K562 (cell line): ENCODE data around the gene FMNL1. TPM values are rescaled to one million over a fixed set of nuclear protein-coding genes. Genes with fewer than 3 reads are reported as not detected.
A peak's percentile ranks its signal among the peaks of the same experiment; 100 is the strongest.

ENCODE experiments used
- ATF4 ChIP-seq: fragments of 450-650 bp; formaldehyde crosslinking; IDR thresholded peaks from 2 replicates; pipeline ENCODE4 v1.4.0; 2022; ENCODE audit warnings: mild to moderate bottlenecking, moderate library complexity
- CHD1 ChIP-seq: fragments of 200-600 bp; sonication (generic); IDR thresholded peaks from one replicate; pipeline ENCODE4 v1.6.1; 2012; ENCODE audit warnings: mild to moderate bottlenecking, moderate library complexity, low read length, inconsistent platforms
- E2F3 ChIP-seq: fragments of 250-450 bp; sonication (Bioruptor Pico); IDR thresholded peaks from 2 replicates; pipeline ENCODE4 v1.4.0; 2020; ENCODE audit warnings: mild to moderate bottlenecking
- ETV5 ChIP-seq: sonication (generic); formaldehyde crosslinking; IDR thresholded peaks from 2 replicates; pipeline ENCODE4 v1.4.0; 2020; ENCODE audit warnings: low read depth, mild to moderate bottlenecking, missing genetic modification reagents
- GTF2B ChIP-seq: IDR thresholded peaks from 2 replicates; pipeline ENCODE4 v1.6.1; 2011; ENCODE audit not compliant: insufficient read length; ENCODE audit errors: extremely low read depth
- HNRNPH1 ChIP-seq: fragments of 200-400 bp; formaldehyde crosslinking; optimal IDR thresholded peaks from 2 replicates; pipeline ENCODE3; 2017; ENCODE audit warnings: low read depth, mild to moderate bottlenecking, low read length, moderate library complexity
- SIN3B ChIP-seq: fragments of 450-650 bp; IDR thresholded peaks from 2 replicates; pipeline ENCODE4 v1.6.1; 2017; ENCODE audit warnings: low read depth, mild to moderate bottlenecking, moderate library complexity
- SRSF9 ChIP-seq: fragments of 200-400 bp; formaldehyde crosslinking; IDR thresholded peaks from 2 replicates; pipeline ENCODE4 v1.6.1; 2017; ENCODE audit warnings: low read depth, low read length, borderline replicate concordance
- ZNF354B ChIP-seq: fragments of 250-450 bp; sonication (Bioruptor Pico); IDR thresholded peaks from 2 replicates; pipeline ENCODE4 v1.4.0; 2020
- ZNF707 ChIP-seq: fragments of 250-450 bp; sonication (Bioruptor Pico); conservative IDR thresholded peaks from 2 replicates; pipeline ENCODE4 v1.8.0; 2022; ENCODE audit warnings: inconsistent platforms, mild to moderate bottlenecking, moderate library complexity
- polyA plus RNA-seq, 8 experiments: library from polyadenylated mRNA; depleted of rRNA in 4 of 8; stranded (reverse) in 5 of 8; unstranded in 3 of 8; fragments of >200 nt; fragmentation: Nextera tagmentation in 2 of 8; fragmentation: Illumina TruSeq in 1 of 8; extraction: Ambion mirVana in 2 of 8; extraction: Trizol in 1 of 8; gene quantifications; 2 replicates each; pipeline versions ENCODE4 v1.2.1 to v1.2.3, GENCODE V29; 2011 to 2014; ENCODE audit warnings: inconsistent platforms in 1 of 8, missing spikeins in 1 of 8
- total RNA-seq, 7 experiments: library from RNA; depleted of rRNA in 6 of 7; stranded (reverse); fragments of >200 nt in 6 of 7; fragmentation: Illumina TruSeq in 2 of 7; extraction: Trizol in 2 of 7; gene quantifications; 2 replicates each; pipeline versions ENCODE4 v1.2.1 to v1.2.3, GENCODE V29; 2011 to 2021; ENCODE audit warnings: low replicate concordance in 1 of 7
- TF ChIP-seq, protein P1 (sequence below): fragments of 450-650 bp; IDR thresholded peaks from 2 replicates; pipeline ENCODE4 v1.6.1; 2016; ENCODE audit warnings: borderline replicate concordance
- TF ChIP-seq, protein P2 (sequence below), 2 experiments: fragments of 450-650 bp in 1 of 2; sonication (generic) in 1 of 2; formaldehyde crosslinking in 1 of 2; IDR thresholded peaks; 2 replicates each; pipeline versions ENCODE4 v1.7.1 to v1.9.0; 2016 to 2022; ENCODE audit warnings: inconsistent platforms in 1 of 2, mild to moderate bottlenecking in 1 of 2, missing genetic modification reagents in 1 of 2

FMNL1 gene
- total and polyA plus RNA-seq, 9 of the 15 experiments (the other 6 are each of a cell fraction or from before 2014, with no cell fraction given) = 0.70 to 36.6 (median 7.7) TPM

DNA sequence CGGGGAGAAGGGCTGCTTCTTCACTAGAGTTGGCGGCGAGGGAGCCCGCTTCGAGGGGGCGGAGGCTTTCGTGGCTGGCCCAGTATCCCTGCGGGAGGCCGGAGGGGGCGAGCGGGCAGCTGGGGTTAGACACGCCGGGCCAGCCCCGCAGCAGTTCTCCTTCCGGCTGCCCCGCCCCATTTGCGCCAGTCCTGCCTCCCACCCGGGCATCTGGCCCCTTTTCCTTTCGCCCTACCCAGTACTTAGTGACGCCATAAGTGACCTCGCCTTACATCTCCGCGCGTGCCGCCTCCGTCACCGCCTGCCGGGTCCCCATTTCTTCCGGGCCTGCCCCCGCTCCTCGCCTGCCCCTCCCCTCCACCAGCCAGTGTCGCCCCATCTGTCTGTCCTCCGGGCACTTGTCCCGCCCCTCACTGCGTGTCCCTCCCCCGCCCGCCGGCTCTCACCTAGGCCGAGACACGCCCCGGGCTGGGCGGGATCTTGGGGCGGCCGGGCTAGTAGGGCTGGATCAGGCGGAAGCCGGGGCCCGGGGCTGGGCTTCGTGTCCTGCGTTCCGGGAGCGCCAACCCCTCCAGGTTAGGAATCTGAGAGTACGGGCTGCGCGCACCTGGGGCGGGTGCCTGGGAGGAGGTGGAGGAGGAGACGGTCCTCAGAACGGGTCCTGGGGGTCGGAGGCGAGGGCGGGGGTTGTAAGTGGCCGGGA lies 25.9 kb downstream of the FMNL1 start (continued):
- TF ChIP-seq, protein P1, sequence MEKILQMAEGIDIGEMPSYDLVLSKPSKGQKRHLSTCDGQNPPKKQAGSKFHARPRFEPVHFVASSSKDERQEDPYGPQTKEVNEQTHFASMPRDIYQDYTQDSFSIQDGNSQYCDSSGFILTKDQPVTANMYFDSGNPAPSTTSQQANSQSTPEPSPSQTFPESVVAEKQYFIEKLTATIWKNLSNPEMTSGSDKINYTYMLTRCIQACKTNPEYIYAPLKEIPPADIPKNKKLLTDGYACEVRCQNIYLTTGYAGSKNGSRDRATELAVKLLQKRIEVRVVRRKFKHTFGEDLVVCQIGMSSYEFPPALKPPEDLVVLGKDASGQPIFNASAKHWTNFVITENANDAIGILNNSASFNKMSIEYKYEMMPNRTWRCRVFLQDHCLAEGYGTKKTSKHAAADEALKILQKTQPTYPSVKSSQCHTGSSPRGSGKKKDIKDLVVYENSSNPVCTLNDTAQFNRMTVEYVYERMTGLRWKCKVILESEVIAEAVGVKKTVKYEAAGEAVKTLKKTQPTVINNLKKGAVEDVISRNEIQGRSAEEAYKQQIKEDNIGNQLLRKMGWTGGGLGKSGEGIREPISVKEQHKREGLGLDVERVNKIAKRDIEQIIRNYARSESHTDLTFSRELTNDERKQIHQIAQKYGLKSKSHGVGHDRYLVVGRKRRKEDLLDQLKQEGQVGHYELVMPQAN = peak; percentile 68; the same call in 1 of the 2 replicates
- no peak for TF ChIP-seq ZNF354B
- no peak for TF ChIP-seq HNRNPH1
- no peak for TF ChIP-seq SRSF9
- no peak for TF ChIP-seq CHD1
- TF ChIP-seq GTF2B = no peak
- TF ChIP-seq, protein P2, sequence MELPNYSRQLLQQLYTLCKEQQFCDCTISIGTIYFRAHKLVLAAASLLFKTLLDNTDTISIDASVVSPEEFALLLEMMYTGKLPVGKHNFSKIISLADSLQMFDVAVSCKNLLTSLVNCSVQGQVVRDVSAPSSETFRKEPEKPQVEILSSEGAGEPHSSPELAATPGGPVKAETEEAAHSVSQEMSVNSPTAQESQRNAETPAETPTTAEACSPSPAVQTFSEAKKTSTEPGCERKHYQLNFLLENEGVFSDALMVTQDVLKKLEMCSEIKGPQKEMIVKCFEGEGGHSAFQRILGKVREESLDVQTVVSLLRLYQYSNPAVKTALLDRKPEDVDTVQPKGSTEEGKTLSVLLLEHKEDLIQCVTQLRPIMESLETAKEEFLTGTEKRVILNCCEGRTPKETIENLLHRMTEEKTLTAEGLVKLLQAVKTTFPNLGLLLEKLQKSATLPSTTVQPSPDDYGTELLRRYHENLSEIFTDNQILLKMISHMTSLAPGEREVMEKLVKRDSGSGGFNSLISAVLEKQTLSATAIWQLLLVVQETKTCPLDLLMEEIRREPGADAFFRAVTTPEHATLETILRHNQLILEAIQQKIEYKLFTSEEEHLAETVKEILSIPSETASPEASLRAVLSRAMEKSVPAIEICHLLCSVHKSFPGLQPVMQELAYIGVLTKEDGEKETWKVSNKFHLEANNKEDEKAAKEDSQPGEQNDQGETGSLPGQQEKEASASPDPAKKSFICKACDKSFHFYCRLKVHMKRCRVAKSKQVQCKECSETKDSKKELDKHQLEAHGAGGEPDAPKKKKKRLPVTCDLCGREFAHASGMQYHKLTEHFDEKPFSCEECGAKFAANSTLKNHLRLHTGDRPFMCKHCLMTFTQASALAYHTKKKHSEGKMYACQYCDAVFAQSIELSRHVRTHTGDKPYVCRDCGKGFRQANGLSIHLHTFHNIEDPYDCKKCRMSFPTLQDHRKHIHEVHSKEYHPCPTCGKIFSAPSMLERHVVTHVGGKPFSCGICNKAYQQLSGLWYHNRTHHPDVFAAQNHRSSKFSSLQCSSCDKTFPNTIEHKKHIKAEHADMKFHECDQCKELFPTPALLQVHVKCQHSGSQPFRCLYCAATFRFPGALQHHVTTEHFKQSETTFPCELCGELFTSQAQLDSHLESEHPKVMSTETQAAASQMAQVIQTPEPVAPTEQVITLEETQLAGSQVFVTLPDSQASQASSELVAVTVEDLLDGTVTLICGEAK (IDR thresholded peaks at IDR 0.05) = peak; percentile 56; the same call in 1 of the 2 replicates
- TF ChIP-seq, protein P2 (CRISPR knock-in tag; IDR thresholded peaks at IDR 0.05) = no peak
- TF ChIP-seq ETV5 (CRISPR knock-in tag) = no peak
- TF ChIP-seq ATF4 (CRISPR knock-in tag) = no peak
- TF ChIP-seq SIN3B = 0 out of 2 replicates have a peak, but pooled peaks have one; percentile 31
- no peak for TF ChIP-seq E2F3 (CRISPR knock-in tag)
- TF ChIP-seq ZNF707 (CRISPR knock-in tag) = no peak
